AG09319 (cell line): ENCODE data around the gene PEX6.
"Not testable (repeated sequence)": the region's sequence is repeated elsewhere in the genome, so short reads cannot be mapped to it uniquely, and the experiment has no call there.

Experiments used
- DNase-seq: peaks from one replicate; pipeline ENCODE4 v3.0.0-alpha.2; 2010; ENCODE audit warnings: low read depth; ENCODE audit errors: extremely low read depth
- CTCF ChIP-seq: IDR thresholded peaks from 2 replicates; pipeline ENCODE4 v1.5.1; 2011; ENCODE audit warnings: low read depth, mild to moderate bottlenecking, inconsistent platforms, low read length, moderate library complexity

The PEX6 gene

GRCh38 chr6:43012364-43012763 lies 33.4 kb upstream of the PEX6 start:
- TF ChIP-seq CTCF = no peak
- no peak for DNase-seq

- no peak for DNase-seq
- TF ChIP-seq CTCF = no peak
Observed at GRCh38 chr6:43011207-43011606, 32.2 kb upstream of the PEX6 start.

- no peak for DNase-seq
- peak; percentile 33 for TF ChIP-seq CTCF
Observed at GRCh38 chr6:43009124-43009523, 30.1 kb upstream of the PEX6 start.

- TF ChIP-seq CTCF = no peak
- DNase-seq = no peak
Observed at GRCh38 chr6:43007126-43007525, 28.1 kb upstream of the PEX6 start.

- TF ChIP-seq CTCF = no peak
- no peak for DNase-seq
Observed at GRCh38 chr6:43006251-43006650, 27.3 kb upstream of the PEX6 start.

GRCh38 chr6:43005844-43006243 lies 26.9 kb upstream of the PEX6 start:
- no peak for TF ChIP-seq CTCF
- no peak for DNase-seq

GRCh38 chr6:43001843-43002242 lies 22.9 kb upstream of the PEX6 start:
- no peak for TF ChIP-seq CTCF
- DNase-seq = no peak

GRCh38 chr6:42998205-42998604 lies 19.2 kb upstream of the PEX6 start:
- not testable (repeated sequence) for DNase-seq
